Measurements from ENCODE around the gene STX8. TPM values are rescaled to one million over a fixed set of nuclear protein-coding genes. Genes with fewer than 3 reads are reported as not detected.

The STX8 gene
- total and polyA plus RNA-seq, 7 donors: 40.4 to 104 (median 72.6) TPM

- intact Hi-C loops (cut with DNase I): no loop called here
- 81 to 86% methylated on average over 31 to 34 of the region's 34 CpGs for WGBS, 2 donors
- no peak overlapping the region for H3K4me3 ChIP-seq
- DNase-seq: peak; percentile 57
- H3K36me3 ChIP-seq: peaks cover 0 to 4% (median 0%) of the 10 kb centered on the region in 4 donors
- TF ChIP-seq POLR2AphosphoS5 (IDR thresholded peaks at IDR 0.05) (no peak), POLR2A (IDR thresholded peaks at IDR 0.05) (no peak), EP300 (IDR thresholded peaks at IDR 0.05) (no peak), CTCF (IDR thresholded peaks at IDR 0.05) (no peak)
- H3K27ac ChIP-seq: peak overlapping the region in 1 of 4 donors; percentile 31
- H3K4me1 ChIP-seq: peaks cover 0 to 10% (median 8%) of the 10 kb centered on the region in 4 donors
- no peaks in the 10 kb centered on the region for H3K27me3 ChIP-seq
- H3K9me3 ChIP-seq: no peaks in the 10 kb centered on the region
These were observed 349.4 kb downstream of the STX8 start for GRCh38 chr17:9226130-9226793.

GRCh38 chr17:9225305-9226101 is 350.1 kb downstream of the STX8 start:
- peak; percentile 50 for DNase-seq
- no peaks in the 10 kb centered on the region for H3K27me3 ChIP-seq
- H3K36me3 ChIP-seq: peaks cover 0 to 4% (median 0%) of the 10 kb centered on the region in 4 donors
- H3K27ac ChIP-seq: peak overlapping the region in 1 of 4 donors; percentile 25
- H3K9me3 ChIP-seq: no peaks in the 10 kb centered on the region
- peaks cover 0 to 10% (median 8%) of the 10 kb centered on the region in 4 donors for H3K4me1 ChIP-seq
- no peak for TF ChIP-seq EP300 (IDR thresholded peaks at IDR 0.05)
- TF ChIP-seq POLR2AphosphoS5 (IDR thresholded peaks at IDR 0.05): no peak
- no peak for TF ChIP-seq CTCF (IDR thresholded peaks at IDR 0.05)
- no peak for TF ChIP-seq POLR2A (IDR thresholded peaks at IDR 0.05)
- H3K4me3 ChIP-seq: no peak overlapping the region
- 86 to 87% methylated on average over 32 of the region's 32 CpGs for WGBS, 2 donors
- intact Hi-C loops (cut with DNase I): no loop called here

- peaks cover 0 to 4% (median 0%) of the 10 kb centered on the region in 4 donors for H3K36me3 ChIP-seq
- intact Hi-C loops (cut with DNase I): no loop called here
- 90 to 95% methylated on average over 7 of the region's 7 CpGs for WGBS, 2 donors
- no peak for DNase-seq
- H3K9me3 ChIP-seq: no peaks in the 10 kb centered on the region
- no peak overlapping the region for H3K4me3 ChIP-seq
- no peaks in the 10 kb centered on the region for H3K27me3 ChIP-seq
- no peak for TF ChIP-seq POLR2A (IDR thresholded peaks at IDR 0.05)
- TF ChIP-seq EP300 (IDR thresholded peaks at IDR 0.05): no peak
- TF ChIP-seq POLR2AphosphoS5 (IDR thresholded peaks at IDR 0.05): no peak
- TF ChIP-seq CTCF (IDR thresholded peaks at IDR 0.05): no peak
- peaks cover 0 to 10% (median 8%) of the 10 kb centered on the region in 4 donors for H3K4me1 ChIP-seq
- H3K27ac ChIP-seq: peak overlapping the region in 1 of 4 donors; percentile 25
These were observed 351.1 kb downstream of the STX8 start for GRCh38 chr17:9224485-9224884.

- Histone ChIP-seq H3K27me3 (no peaks in the 10 kb centered on the region), H3K9me3 (no peaks in the 10 kb centered on the region), H3K27ac (no peak overlapping the region), H3K36me3 (peaks cover 0 to 4% (median 0%) of the 10 kb centered on the region in 4 donors), H3K4me1 (peaks cover 0 to 11% (median 8%) of the 10 kb centered on the region in 4 donors), H3K4me3 (no peak overlapping the region)
- intact Hi-C loops (cut with DNase I): no loop called here
- 83 to 89% methylated on average over 8 of the region's 8 CpGs for WGBS, 2 donors
- no peak for DNase-seq
- TF ChIP-seq CTCF (IDR thresholded peaks at IDR 0.05): no peak
- TF ChIP-seq EP300 (IDR thresholded peaks at IDR 0.05): no peak
- TF ChIP-seq POLR2A (IDR thresholded peaks at IDR 0.05): no peak
- no peak for TF ChIP-seq POLR2AphosphoS5 (IDR thresholded peaks at IDR 0.05)
These were observed 352.1 kb downstream of the STX8 start for GRCh38 chr17:9223531-9223930.
